ENCODE measurements around the gene TENT4A.

The TENT4A gene

DNA sequence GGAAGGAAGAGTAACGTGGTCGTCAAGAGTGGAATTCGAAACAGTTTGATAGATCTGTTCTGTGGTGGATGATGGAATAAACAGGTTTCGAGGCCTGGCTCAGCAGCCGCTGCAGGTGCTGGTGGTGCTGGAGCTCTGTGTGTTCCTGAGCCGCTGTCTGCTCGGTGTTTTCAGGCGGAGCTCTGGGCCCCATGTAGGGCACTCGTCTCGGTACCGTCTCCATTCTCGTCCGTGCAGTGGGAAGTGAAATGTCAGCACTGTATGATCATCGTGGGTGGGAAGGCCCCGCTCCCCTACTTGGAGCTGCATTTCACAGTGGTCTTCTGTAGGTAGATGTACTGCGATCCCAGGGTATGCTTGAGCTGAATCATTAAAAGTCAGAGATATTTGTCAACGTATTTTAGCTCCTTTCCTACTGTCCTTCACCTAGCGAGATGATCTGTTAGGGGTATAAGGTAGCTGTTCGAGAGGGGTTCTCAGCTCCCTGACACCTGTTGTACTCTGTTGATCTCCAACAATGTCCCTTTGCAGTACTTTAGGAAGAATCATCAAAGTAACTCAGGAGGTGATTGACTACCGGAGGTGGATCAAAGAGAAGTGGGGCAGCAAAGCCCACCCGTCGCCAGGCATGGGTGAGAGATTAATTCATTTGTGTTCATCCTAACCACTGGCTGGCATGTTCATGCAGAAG lies 35.9 kb downstream of the TENT4A start:
- no peak for DNase-seq (ENCODE audit: low read depth)
- TF ChIP-seq, protein P1, sequence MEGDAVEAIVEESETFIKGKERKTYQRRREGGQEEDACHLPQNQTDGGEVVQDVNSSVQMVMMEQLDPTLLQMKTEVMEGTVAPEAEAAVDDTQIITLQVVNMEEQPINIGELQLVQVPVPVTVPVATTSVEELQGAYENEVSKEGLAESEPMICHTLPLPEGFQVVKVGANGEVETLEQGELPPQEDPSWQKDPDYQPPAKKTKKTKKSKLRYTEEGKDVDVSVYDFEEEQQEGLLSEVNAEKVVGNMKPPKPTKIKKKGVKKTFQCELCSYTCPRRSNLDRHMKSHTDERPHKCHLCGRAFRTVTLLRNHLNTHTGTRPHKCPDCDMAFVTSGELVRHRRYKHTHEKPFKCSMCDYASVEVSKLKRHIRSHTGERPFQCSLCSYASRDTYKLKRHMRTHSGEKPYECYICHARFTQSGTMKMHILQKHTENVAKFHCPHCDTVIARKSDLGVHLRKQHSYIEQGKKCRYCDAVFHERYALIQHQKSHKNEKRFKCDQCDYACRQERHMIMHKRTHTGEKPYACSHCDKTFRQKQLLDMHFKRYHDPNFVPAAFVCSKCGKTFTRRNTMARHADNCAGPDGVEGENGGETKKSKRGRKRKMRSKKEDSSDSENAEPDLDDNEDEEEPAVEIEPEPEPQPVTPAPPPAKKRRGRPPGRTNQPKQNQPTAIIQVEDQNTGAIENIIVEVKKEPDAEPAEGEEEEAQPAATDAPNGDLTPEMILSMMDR (conservative IDR thresholded peaks at IDR 0.05; ENCODE audit: low read depth, low read length): no peak
- H3K4me3 ChIP-seq (ENCODE audit: low read length): no peak overlapping the region

DNA sequence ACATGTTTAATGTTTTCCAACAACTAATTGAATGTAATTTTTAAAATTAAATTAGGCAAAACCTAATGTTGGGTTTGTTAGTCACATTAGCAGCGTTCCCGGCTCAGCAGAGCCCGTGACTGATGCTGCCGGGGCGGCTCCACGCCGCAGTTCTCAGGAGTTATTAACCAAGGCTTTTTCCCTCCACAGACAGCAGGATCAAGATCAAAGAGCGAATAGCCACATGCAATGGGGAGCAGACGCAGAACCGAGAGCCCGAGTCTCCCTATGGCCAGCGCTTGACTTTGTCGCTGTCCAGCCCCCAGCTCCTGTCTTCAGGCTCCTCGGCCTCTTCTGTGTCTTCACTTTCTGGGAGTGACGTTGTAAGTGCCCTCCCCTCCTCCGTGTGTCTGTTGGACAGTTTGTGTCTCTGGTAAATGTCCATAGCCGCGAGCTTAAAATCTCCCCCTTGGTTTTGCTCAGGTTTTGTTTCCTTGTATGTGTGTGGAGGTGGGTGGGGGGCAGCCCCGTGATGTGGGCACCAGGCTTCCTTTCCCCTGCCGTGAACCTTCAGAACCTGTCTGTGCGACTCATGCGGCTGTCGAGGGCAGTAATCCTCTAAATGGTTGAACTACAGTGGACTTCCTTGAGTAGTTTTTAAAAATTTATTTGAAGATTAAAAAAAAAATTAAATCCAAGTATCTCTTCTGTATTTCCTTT lies 37.1 kb downstream of the TENT4A start:
- no peak for DNase-seq (ENCODE audit: low read depth)
- H3K4me3 ChIP-seq (ENCODE audit: low read length): no peak overlapping the region
- TF ChIP-seq, protein P1 (conservative IDR thresholded peaks at IDR 0.05; ENCODE audit: low read depth, low read length): no peak

DNA sequence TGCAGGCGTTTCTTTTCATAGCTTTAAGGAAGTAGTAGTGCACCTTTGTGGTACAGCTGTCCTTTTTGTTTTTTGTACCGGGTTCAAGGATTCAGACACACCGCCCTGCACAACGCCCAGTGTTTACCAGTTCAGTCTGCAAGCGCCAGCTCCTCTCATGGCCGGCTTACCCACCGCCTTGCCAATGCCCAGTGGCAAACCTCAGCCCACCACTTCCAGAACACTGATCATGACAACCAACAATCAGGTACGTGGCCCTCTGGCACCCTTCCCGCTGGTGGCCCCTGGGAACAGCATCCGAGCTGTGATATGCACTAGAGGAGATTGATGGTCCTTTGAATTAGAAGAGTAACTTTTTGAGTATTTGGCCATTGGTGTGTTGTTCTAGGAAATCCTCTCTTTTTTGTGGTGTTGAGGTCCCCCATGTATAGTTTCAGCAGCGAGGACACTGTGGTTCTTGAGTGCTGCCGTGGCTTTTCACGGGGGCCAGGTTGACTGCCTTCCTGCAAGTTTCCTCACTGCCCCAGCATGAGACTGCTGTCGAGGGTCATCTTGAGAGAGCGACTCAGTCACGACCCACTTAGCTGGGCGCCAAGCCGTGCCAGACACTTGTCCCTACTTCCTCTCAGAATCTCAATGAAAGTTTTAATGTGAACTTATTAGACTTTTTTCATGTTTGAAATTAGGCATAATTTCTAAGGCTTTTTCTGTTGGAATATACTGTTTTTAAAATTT lies 37.9 kb downstream of the TENT4A start:
- TF ChIP-seq, protein P1 (conservative IDR thresholded peaks at IDR 0.05; ENCODE audit: low read depth, low read length): no peak
- H3K4me3 ChIP-seq (ENCODE audit: low read length): no peak overlapping the region
- DNase-seq (ENCODE audit: low read depth): no peak

DNA sequence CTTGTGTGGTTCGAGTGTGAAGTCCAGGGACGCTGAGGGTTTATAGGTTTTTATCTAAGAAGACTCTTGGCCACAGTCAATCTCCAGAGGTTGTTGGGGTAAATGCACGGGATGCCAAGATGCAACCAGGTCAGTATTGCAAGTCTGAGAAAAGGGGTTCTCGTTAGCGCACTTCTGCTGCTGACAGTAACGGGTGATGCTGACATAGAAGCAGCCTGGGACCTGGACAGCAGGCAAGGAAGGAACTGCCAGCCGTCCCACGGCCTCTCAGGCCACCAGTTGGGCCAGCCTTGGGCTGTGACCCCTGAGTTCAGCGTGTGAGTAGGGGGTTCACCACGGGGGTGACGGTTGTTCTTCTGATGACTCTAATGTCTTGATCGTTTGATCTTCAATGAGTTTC lies 39.0 kb downstream of the TENT4A start:
- no peak for DNase-seq (ENCODE audit: low read depth)
- TF ChIP-seq, protein P1 (conservative IDR thresholded peaks at IDR 0.05; ENCODE audit: low read depth, low read length): no peak
- no peak overlapping the region for H3K4me3 ChIP-seq (ENCODE audit: low read length)

DNA sequence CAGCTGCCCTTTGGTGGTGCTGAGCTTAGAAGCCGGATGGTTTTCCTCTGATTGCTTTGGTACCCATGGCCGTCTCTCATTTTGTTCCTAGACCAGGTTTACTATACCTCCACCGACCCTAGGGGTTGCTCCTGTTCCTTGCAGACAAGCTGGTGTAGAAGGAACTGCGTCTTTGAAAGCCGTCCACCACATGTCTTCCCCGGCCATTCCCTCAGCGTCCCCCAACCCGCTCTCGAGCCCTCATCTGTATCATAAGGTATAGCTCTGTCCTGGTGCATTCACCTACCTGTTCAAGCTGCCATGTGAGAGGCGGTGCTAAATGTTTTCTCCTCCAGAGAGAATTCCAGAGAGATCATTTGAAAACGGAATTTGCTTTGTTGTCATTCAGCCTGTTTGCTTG lies 39.5 kb downstream of the TENT4A start:
- no peak for DNase-seq (ENCODE audit: low read depth)
- no peak overlapping the region for H3K4me3 ChIP-seq (ENCODE audit: low read length)
- TF ChIP-seq, protein P1 (conservative IDR thresholded peaks at IDR 0.05; ENCODE audit: low read depth, low read length): no peak

DNA sequence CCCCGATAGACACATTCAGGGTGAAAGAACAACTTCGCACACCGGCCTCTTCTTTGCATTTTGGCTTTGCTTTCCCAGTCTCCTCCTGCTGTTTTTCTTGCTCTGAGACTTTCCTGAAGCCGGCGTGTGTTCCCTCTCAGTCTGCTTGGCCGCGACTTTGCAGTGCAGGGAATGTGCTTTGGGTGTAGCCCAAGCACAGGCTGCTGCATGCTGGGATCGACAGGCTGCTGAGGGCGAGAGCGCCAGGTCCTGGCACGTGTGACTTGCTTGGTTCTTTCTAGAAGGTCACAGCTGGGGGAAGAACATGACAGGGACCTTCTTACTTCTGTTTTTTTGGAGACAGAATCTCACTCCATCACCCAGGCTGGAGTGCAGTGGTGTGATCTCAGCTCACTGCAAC lies 40.6 kb downstream of the TENT4A start:
- no peak for DNase-seq (ENCODE audit: low read depth)
- H3K4me3 ChIP-seq (ENCODE audit: low read length): no peak overlapping the region
- TF ChIP-seq, protein P1 (conservative IDR thresholded peaks at IDR 0.05; ENCODE audit: low read depth, low read length): no peak
